MCF 10A (cell line): ENCODE results near the gene CD1B. TPM values are rescaled to one million over a fixed set of nuclear protein-coding genes. Genes with fewer than 3 reads are reported as not detected.

ENCODE experiments used
- BruUV-seq: library from RNA; stranded (reverse); fragments of 400-500 nt; replicated peaks from 2 replicates; lab custom pipeline; 2021; lab: Mats Ljungman, UMichigan
- CTCF ChIA-PET: fragments of 300-600 bp; sonication (Branson Sonifier 250); formaldehyde crosslinking; extraction: SDS; loops from one replicate; lab custom pipeline; 2021; ENCODE audit warnings: antibody characterized with exemption, inconsistent platforms; lab: Yijun Ruan, JAX
- POLR2A ChIA-PET: fragments of 300-600, 350-650 bp; sonication (Branson Sonifier 250); formaldehyde crosslinking; extraction: SDS; loops from one replicate; lab custom pipeline; 2020; ENCODE audit warnings: antibody characterized with exemption, inconsistent platforms; lab: Yijun Ruan, JAX
- DNase-seq: peaks from one replicate; pipeline ENCODE4 v3.0.0-alpha.2; 2018; ENCODE audit not compliant: unreplicated experiment
- H3K27ac Mint-ChIP-seq: one replicate; pipeline ENCODE4 v1.8.0; 2022; ENCODE audit warnings: mild to moderate bottlenecking, low read depth, mixed read lengths; ENCODE audit not compliant: unreplicated experiment
- H3K27me3 Mint-ChIP-seq: one replicate; pipeline ENCODE4 v1.8.0; 2022; ENCODE audit warnings: mixed read lengths; ENCODE audit not compliant: insufficient read depth, unreplicated experiment
- H3K36me3 Mint-ChIP-seq: one replicate; pipeline ENCODE4 v1.8.0; 2022; ENCODE audit warnings: mild to moderate bottlenecking, moderate library complexity, mixed read lengths; ENCODE audit not compliant: insufficient read depth, unreplicated experiment
- H3K4me1 Mint-ChIP-seq: one replicate; pipeline ENCODE4 v1.8.0; 2022; ENCODE audit warnings: mixed read lengths; ENCODE audit not compliant: insufficient read depth, unreplicated experiment
- H3K4me3 Mint-ChIP-seq: one replicate; pipeline ENCODE4 v1.8.0; 2022; ENCODE audit warnings: mild to moderate bottlenecking, moderate library complexity, mixed read lengths; ENCODE audit not compliant: unreplicated experiment
- H3K9me3 Mint-ChIP-seq: one replicate; pipeline ENCODE4 v1.8.0; 2022; ENCODE audit warnings: mixed read lengths; ENCODE audit not compliant: unreplicated experiment
- intact Hi-C: fragments of 100-400 bp; cut with micrococcal nuclease; formaldehyde crosslinking; loops from 2 replicates; pipeline ENCODE4 v1.14.1; 2022
- total RNA-seq: library from RNA; stranded (reverse); gene quantifications from 2 replicates; pipeline ENCODE4 v1.2.3, GENCODE V29; 2022
- TF ChIP-seq, protein P1 (sequence below): fragments of 200-600 bp; IDR thresholded peaks from one replicate; pipeline ENCODE4 v1.8.0; 2022; ENCODE audit warnings: antibody characterized with exemption, mild to moderate bottlenecking; ENCODE audit not compliant: unreplicated experiment

Gene CD1B
- total RNA-seq, 1 experiment from 2014 or later = not detected

- ChIA-PET CTCF (interaction anchor here (0.5 to 1.2 kb wide), 5 partner anchors 8 to 377 kb away, joined by 3 to 6 read pairs (median 4); no protein-coding TSS in a partner anchor), POLR2A (no interaction called here)
- BruUV-seq = no TSS peak
- Mint-ChIP-seq H3K9me3 (no peaks in the 10 kb centered on the region), H3K4me3 (no peak overlapping the region), H3K4me1 (no peaks in the 10 kb centered on the region), H3K36me3 (no peaks in the 10 kb centered on the region), H3K27me3 (peaks cover 23% of the 10 kb centered on the region), H3K27ac (no peak overlapping the region)
- TF ChIP-seq, protein P1, sequence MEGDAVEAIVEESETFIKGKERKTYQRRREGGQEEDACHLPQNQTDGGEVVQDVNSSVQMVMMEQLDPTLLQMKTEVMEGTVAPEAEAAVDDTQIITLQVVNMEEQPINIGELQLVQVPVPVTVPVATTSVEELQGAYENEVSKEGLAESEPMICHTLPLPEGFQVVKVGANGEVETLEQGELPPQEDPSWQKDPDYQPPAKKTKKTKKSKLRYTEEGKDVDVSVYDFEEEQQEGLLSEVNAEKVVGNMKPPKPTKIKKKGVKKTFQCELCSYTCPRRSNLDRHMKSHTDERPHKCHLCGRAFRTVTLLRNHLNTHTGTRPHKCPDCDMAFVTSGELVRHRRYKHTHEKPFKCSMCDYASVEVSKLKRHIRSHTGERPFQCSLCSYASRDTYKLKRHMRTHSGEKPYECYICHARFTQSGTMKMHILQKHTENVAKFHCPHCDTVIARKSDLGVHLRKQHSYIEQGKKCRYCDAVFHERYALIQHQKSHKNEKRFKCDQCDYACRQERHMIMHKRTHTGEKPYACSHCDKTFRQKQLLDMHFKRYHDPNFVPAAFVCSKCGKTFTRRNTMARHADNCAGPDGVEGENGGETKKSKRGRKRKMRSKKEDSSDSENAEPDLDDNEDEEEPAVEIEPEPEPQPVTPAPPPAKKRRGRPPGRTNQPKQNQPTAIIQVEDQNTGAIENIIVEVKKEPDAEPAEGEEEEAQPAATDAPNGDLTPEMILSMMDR = no peak
- no peak for DNase-seq
- intact Hi-C loops = no loop called here
These were observed 3.9 kb downstream of the CD1B start for GRCh38 chr1:158327481-158327880.

DNA sequence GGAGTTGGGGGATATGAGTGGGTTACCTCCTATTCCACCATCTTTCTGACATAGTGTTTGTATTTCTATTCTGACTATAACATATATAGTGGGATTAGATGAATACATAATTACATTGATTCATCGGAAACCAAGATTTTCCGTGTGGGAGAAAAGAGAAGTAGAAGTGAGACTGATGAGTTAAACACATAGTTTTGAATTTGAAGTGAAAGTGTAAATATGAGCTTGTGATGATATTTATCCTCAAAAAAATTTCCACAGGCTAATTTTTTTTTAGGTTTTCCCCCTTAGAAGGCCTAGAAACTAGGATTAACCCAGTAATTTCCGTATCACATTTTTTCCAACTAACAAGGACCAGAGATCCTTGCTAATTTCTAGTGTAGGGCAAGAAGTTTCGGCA lies 6.9 kb downstream of the CD1B start:
- Mint-ChIP-seq H3K4me3 (no peak overlapping the region), H3K27ac (no peak overlapping the region), H3K36me3 (no peaks in the 10 kb centered on the region), H3K9me3 (no peaks in the 10 kb centered on the region), H3K4me1 (no peaks in the 10 kb centered on the region), H3K27me3 (peaks cover 28% of the 10 kb centered on the region)
- TF ChIP-seq, protein P1 = no peak
- ChIA-PET POLR2A (no interaction called here), CTCF (no interaction called here)
- BruUV-seq = no TSS peak
- intact Hi-C loops = no loop called here
- DNase-seq = no peak

DNA sequence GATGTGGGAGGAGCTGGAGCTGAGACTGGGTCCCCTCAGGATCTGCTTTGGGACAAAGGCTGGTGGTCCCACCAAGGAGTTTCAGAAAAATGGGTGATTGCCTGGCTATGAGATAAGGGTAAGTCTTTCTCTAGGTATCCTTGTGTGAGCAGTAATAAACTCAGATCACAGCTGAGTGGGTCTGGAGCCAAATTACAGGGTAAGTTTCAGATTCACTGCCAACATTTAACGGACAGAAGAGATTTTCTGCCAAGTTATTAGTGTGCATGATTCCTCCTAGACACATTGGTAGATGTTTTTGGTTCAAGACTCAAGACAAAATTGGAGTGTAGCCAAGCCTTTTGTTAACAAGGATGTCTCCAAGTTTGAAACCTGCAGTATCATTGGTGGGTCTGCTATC lies 7.5 kb downstream of the CD1B start:
- H3K4me1 Mint-ChIP-seq = no peaks in the 10 kb centered on the region
- TF ChIP-seq, protein P1 = no peak
- no peaks in the 10 kb centered on the region for H3K36me3 Mint-ChIP-seq
- CTCF ChIA-PET = no interaction called here
- no peak overlapping the region for H3K27ac Mint-ChIP-seq
- intact Hi-C loops = no loop called here
- H3K9me3 Mint-ChIP-seq = no peaks in the 10 kb centered on the region
- no TSS peak for BruUV-seq
- POLR2A ChIA-PET = no interaction called here
- H3K27me3 Mint-ChIP-seq = peaks cover 28% of the 10 kb centered on the region
- DNase-seq = no peak
- H3K4me3 Mint-ChIP-seq = no peak overlapping the region

DNA sequence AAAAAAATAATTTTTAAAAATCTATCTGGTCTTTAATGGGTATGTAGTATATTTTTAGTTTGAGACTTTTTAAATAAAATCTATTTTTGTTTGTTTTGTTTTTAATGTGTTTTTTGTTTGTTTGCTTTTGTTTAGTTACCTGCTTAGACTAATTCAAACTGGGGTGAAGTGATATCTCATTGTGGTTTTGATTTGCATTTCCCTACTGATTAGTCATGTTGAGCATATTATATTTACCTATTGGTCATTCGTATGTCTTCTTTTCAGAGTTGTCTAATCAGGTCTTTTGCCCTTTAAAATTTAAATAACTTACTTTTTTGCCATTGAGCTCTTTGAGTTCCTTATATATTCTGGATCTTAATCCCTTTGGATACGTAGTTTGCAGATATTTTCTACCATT lies 20.3 kb downstream of the CD1B start:
- TF ChIP-seq, protein P1 = no peak
- Mint-ChIP-seq H3K36me3 (no peaks in the 10 kb centered on the region), H3K4me1 (no peaks in the 10 kb centered on the region), H3K27me3 (peaks cover 13% of the 10 kb centered on the region), H3K27ac (no peak overlapping the region), H3K4me3 (no peak overlapping the region), H3K9me3 (peaks cover 19% of the 10 kb centered on the region)
- no TSS peak for BruUV-seq
- DNase-seq = no peak
- CTCF ChIA-PET = interaction anchor here (0.5 to 0.6 kb wide), 2 partner anchors 124 to 195 kb away, joined by 3 to 4 read pairs; no protein-coding TSS in a partner anchor
- POLR2A ChIA-PET = no interaction called here
- intact Hi-C loops = no loop called here
